GM19467 (cell line): ENCODE data around the gene KHDC4.

ENCODE experiments used
- ATAC-seq: cut with Tn5 transposase; IDR thresholded peaks from one replicate; pipeline ENCODE4 v1.9.1; 2021; ENCODE audit warnings: mild to moderate bottlenecking, moderate library complexity; ENCODE audit not compliant: unreplicated experiment

Gene KHDC4

GRCh38 chr1:155934097-155934935 lies at the start of gene KHDC4:
Gene KHDC4 (minus strand): TSS chr1:155934413. CDS start chr1:155934373, 40 bp downstream.
- peak; percentile 83 for ATAC-seq

- no peak for ATAC-seq
These were observed 49.2 kb upstream of the KHDC4 start for GRCh38 chr1:155983191-155984024.

GRCh38 chr1:155982106-155982505 lies 47.9 kb upstream of the KHDC4 start:
- ATAC-seq = no peak

- no peak for ATAC-seq
These were observed 47.3 kb upstream of the KHDC4 start for GRCh38 chr1:155981266-155982088.

- ATAC-seq = no peak
These were observed 45.6 kb upstream of the KHDC4 start for GRCh38 chr1:155979597-155980343.

- ATAC-seq = no peak
These were observed 44.8 kb upstream of the KHDC4 start for GRCh38 chr1:155978973-155979429.

- no peak for ATAC-seq
These were observed 44.2 kb upstream of the KHDC4 start, which contains the start of gene ARHGEF2 for GRCh38 chr1:155978325-155978972. Gene ARHGEF2 (minus strand): TSS chr1:155978547. CDS start chr1:155978427, 120 bp downstream.

- no peak for ATAC-seq
These were observed 43.6 kb upstream of the KHDC4 start for GRCh38 chr1:155977690-155978324.

GRCh38 chr1:155976913-155977689 lies 42.9 kb upstream of the KHDC4 start:
- ATAC-seq = no peak

GRCh38 chr1:155976062-155976912 lies 42.1 kb upstream of the KHDC4 start:
- ATAC-seq = no peak

GRCh38 chr1:155975375-155976061 lies 41.3 kb upstream of the KHDC4 start:
- no peak for ATAC-seq

GRCh38 chr1:155974208-155975115 lies 40.2 kb upstream of the KHDC4 start:
- no peak for ATAC-seq

GRCh38 chr1:155973723-155974122 lies 39.5 kb upstream of the KHDC4 start:
- ATAC-seq = no peak

- no peak for ATAC-seq
These were observed 37.9 kb upstream of the KHDC4 start for GRCh38 chr1:155971910-155972809.
